GM19452 (cell line): ENCODE data around the gene STK33.

Source experiments
- ATAC-seq: cut with Tn5 transposase; IDR thresholded peaks from one replicate; pipeline ENCODE4 v1.9.1; 2021; ENCODE audit not compliant: unreplicated experiment

Gene STK33

GRCh38 chr11:8593935-8594909 lies at the start of gene STK33:
STK33 (minus strand) TSS chr11:8594228; CDS start chr11:8474905, 119,323 bp downstream.
- ATAC-seq, result peak; percentile 91

GRCh38 chr11:8642196-8642841 lies 48.3 kb upstream of the STK33 start:
- no peak for ATAC-seq

- no peak for ATAC-seq
These were observed 47.3 kb upstream of the STK33 start for GRCh38 chr11:8641332-8641731.

GRCh38 chr11:8640267-8640906 lies 46.4 kb upstream of the STK33 start:
- ATAC-seq, result no peak

GRCh38 chr11:8639655-8640054 lies 45.6 kb upstream of the STK33 start:
- no peak for ATAC-seq

- ATAC-seq, result no peak
These were observed 44.3 kb upstream of the STK33 start for GRCh38 chr11:8638300-8638699.

GRCh38 chr11:8636127-8636526 lies 42.1 kb upstream of the STK33 start:
- no peak for ATAC-seq

GRCh38 chr11:8634498-8634897 lies 40.5 kb upstream of the STK33 start:
- no peak for ATAC-seq

GRCh38 chr11:8631395-8632118 lies 37.5 kb upstream of the STK33 start:
- ATAC-seq, result no peak

- no peak for ATAC-seq
These were observed 30.7 kb upstream of the STK33 start for GRCh38 chr11:8624698-8625097.

- ATAC-seq, result no peak
These were observed 27.1 kb upstream of the STK33 start for GRCh38 chr11:8621147-8621546.

GRCh38 chr11:8617063-8617462 lies 23.0 kb upstream of the STK33 start:
- no peak for ATAC-seq

- ATAC-seq, result no peak
These were observed 21.4 kb upstream of the STK33 start for GRCh38 chr11:8615291-8616032.

- ATAC-seq, result no peak
These were observed 20.5 kb upstream of the STK33 start for GRCh38 chr11:8614497-8614896.

GRCh38 chr11:8613036-8613435 lies 19.0 kb upstream of the STK33 start:
- no peak for ATAC-seq

GRCh38 chr11:8612522-8612921 lies 18.5 kb upstream of the STK33 start:
- ATAC-seq, result no peak

- no peak for ATAC-seq
These were observed 16.6 kb upstream of the STK33 start for GRCh38 chr11:8610532-8611116.

- ATAC-seq, result no peak
These were observed 14.6 kb upstream of the STK33 start for GRCh38 chr11:8608652-8609051.

- ATAC-seq, result no peak
These were observed 12.0 kb upstream of the STK33 start for GRCh38 chr11:8605971-8606563.
